Tibial artery (tissue), 4 donors: Measurements from ENCODE around the gene SUPT6H.

Experiments used
- DNase-seq, 2 donors: peaks; one replicate each; pipeline ENCODE4 v3.0.0-alpha.2; 2019
- H3K27ac ChIP-seq, 2 donors: fragments of 200-600 bp; sonication (generic) in 1 of 2; 1 replicate in 1 of 2; 2 replicates in 1 of 2; pipeline ENCODE4 v1.5.1; 2018 to 2019; ENCODE audit warnings: mild to moderate bottlenecking in 1 of 2
- H3K27me3 ChIP-seq, 2 donors: fragments of 200-600 bp; sonication (generic) in 1 of 2; one replicate each; pipeline versions ENCODE4 v1.5.1 to v1.6.0; 2016 to 2019
- H3K36me3 ChIP-seq, 3 donors: fragments of 200-600 bp; sonication (generic) in 2 of 3; one replicate each; pipeline ENCODE4 v1.5.1; 2016 to 2019; ENCODE audit warnings: mild to moderate bottlenecking in 2 of 3
- H3K4me1 ChIP-seq, 4 donors: fragments of 200-600 bp; sonication (generic) in 2 of 4; 1 replicate in 3 of 4; 2 replicates in 1 of 4; pipeline ENCODE4 v1.5.1; 2016 to 2019
- H3K4me3 ChIP-seq, 2 donors: fragments of 200-600 bp; sonication (generic) in 1 of 2; 1 replicate in 1 of 2; 2 replicates in 1 of 2; pipeline ENCODE4 v1.5.1; 2018 to 2019; ENCODE audit warnings: mild to moderate bottlenecking in 2 of 2
- H3K9me3 ChIP-seq, 3 donors: fragments of 200-600 bp; sonication (generic) in 1 of 3; one replicate each; pipeline ENCODE4 v1.5.1; 2016 to 2019
- intact Hi-C: fragments of 100-400 bp; cut with DNase I; formaldehyde crosslinking; loops from one replicate; pipeline ENCODE4 v1.15.0; 2023; ENCODE audit warnings: low total_unique reads
- TF ChIP-seq, protein P1 (sequence below), 2 experiments: fragments of 200-600 bp in 1 of 2; fragments of 450-650 bp in 1 of 2; IDR thresholded peaks; one replicate each; pipeline ENCODE4 v1.5.1; 2017 to 2019; ENCODE audit warnings: antibody characterized with exemption in 2 of 2, mild to moderate bottlenecking in 1 of 2, moderate library complexity in 1 of 2

The SUPT6H gene

DNA sequence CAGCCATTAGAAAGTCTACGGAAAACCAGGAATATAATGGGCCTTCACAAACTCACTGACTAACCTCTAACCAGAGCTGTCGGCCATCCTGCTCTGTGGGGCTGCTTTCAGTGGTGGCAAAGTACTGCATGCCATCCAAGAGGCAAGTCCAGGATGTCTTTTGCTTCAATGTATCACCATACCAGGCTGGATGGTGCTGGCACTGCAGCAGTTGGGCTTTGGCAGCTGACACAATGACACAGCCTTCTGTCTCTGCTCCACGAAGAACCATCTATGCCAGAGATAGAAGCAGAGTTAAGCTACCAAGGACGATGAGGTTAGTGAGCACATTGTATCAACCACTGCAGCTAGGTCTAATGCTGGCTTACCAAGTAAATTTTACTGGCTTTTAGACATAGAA lies 38.3 kb upstream of the SUPT6H start:
- no peak overlapping the region for H3K4me3 ChIP-seq
- no peaks in the 10 kb centered on the region for H3K9me3 ChIP-seq
- no peaks in the 10 kb centered on the region for H3K27me3 ChIP-seq
- H3K4me1 ChIP-seq = no peaks in the 10 kb centered on the region
- TF ChIP-seq, protein P1, sequence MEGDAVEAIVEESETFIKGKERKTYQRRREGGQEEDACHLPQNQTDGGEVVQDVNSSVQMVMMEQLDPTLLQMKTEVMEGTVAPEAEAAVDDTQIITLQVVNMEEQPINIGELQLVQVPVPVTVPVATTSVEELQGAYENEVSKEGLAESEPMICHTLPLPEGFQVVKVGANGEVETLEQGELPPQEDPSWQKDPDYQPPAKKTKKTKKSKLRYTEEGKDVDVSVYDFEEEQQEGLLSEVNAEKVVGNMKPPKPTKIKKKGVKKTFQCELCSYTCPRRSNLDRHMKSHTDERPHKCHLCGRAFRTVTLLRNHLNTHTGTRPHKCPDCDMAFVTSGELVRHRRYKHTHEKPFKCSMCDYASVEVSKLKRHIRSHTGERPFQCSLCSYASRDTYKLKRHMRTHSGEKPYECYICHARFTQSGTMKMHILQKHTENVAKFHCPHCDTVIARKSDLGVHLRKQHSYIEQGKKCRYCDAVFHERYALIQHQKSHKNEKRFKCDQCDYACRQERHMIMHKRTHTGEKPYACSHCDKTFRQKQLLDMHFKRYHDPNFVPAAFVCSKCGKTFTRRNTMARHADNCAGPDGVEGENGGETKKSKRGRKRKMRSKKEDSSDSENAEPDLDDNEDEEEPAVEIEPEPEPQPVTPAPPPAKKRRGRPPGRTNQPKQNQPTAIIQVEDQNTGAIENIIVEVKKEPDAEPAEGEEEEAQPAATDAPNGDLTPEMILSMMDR (IDR thresholded peaks at IDR 0.05) = no peak
- H3K27ac ChIP-seq = no peak overlapping the region
- DNase-seq = no peak
- peaks cover 81 to 98% (median 90%) of the 10 kb centered on the region in 3 donors for H3K36me3 ChIP-seq
- intact Hi-C loops = no loop called here

DNA sequence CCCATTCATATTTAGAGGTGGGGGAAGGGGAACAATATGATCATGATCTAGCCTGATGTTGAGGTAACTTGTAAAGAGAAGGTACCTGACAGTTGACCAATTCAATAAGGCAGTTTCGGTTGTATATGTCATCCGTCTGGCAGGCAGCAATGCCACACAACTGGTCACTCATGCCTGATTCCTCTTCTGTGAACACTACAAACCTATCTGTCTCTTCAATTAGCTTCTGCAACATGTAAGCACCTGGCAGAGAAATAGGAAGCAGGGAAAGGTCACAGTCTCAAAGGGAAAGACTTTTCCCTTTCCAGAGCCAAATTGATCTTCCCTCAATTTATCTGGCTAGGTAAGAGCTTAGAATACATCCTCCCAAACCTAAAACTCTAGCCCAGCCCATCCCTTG lies 37.9 kb upstream of the SUPT6H start:
- no peaks in the 10 kb centered on the region for H3K4me1 ChIP-seq
- TF ChIP-seq, protein P1 (IDR thresholded peaks at IDR 0.05) = no peak
- no peak for DNase-seq
- H3K27ac ChIP-seq = no peak overlapping the region
- H3K27me3 ChIP-seq = no peaks in the 10 kb centered on the region
- H3K4me3 ChIP-seq = no peak overlapping the region
- no peaks in the 10 kb centered on the region for H3K9me3 ChIP-seq
- H3K36me3 ChIP-seq = peaks cover 79 to 98% (median 87%) of the 10 kb centered on the region in 3 donors
- intact Hi-C loops = no loop called here

DNA sequence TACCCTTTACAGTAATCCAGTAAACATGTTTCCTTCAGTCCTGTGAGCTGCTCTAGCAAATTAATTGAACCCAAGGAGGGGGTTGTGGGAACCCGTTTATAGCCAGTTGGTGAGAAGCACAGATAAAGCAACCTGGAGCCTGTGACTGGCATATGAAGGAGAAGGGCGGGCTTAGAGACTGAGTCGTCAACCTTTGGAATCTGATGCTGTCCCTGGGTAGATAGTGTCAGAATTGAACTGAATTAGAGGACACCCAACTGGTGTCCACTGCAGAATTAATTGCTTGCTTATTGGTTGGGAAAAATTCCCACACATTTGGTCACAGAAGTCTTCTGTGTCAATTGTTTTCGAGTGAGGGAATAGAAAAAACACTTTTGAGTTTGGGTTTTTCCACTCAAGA lies 35.2 kb upstream of the SUPT6H start:
- Histone ChIP-seq H3K4me1 (no peaks in the 10 kb centered on the region), H3K9me3 (no peaks in the 10 kb centered on the region), H3K4me3 (no peak overlapping the region), H3K36me3 (peaks cover 76 to 98% (median 86%) of the 10 kb centered on the region in 3 donors), H3K27ac (no peak overlapping the region), H3K27me3 (no peaks in the 10 kb centered on the region)
- intact Hi-C loops = no loop called here
- DNase-seq = no peak
- TF ChIP-seq, protein P1 (IDR thresholded peaks at IDR 0.05) = no peak

DNA sequence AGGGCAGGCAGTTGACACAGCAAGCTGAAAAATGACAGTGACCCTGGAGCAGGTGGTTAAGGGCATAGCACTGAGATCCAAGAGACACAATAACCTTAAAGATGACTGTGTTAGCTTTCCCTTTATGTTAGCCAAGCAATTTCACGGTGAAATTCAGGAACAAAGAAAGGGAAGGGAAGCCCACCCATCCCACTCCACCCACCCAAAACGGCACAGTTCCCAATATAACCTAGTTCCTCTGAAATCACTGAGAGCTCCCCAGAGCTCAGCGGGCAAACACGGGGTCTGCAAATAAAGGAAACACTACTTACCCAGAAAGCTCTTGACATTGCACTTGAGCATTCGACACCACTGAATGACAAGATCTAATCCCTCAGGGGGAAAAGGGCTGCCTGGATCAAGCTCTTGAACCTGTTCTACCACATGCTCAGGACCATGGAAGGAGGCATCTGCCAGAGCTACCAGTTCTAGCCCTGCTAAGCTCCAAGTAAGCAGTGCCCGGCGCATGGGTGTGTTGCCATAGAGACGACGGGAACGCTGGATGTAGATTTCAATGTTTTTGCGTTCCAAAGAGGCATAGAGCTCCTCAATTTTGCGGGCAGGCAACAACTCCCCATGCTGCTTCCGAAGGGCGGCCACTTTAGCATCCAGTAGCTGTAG lies 27.7 kb upstream of the SUPT6H start:
- no peak for DNase-seq
- intact Hi-C loops = no loop called here
- TF ChIP-seq, protein P1 (IDR thresholded peaks at IDR 0.05) = no peak
- no peaks in the 10 kb centered on the region for H3K4me1 ChIP-seq
- no peaks in the 10 kb centered on the region for H3K27me3 ChIP-seq
- no peak overlapping the region for H3K27ac ChIP-seq
- no peaks in the 10 kb centered on the region for H3K9me3 ChIP-seq
- H3K4me3 ChIP-seq = no peak overlapping the region
- H3K36me3 ChIP-seq = peaks cover 95 to 100% (median 100%) of the 10 kb centered on the region in 3 donors

DNA sequence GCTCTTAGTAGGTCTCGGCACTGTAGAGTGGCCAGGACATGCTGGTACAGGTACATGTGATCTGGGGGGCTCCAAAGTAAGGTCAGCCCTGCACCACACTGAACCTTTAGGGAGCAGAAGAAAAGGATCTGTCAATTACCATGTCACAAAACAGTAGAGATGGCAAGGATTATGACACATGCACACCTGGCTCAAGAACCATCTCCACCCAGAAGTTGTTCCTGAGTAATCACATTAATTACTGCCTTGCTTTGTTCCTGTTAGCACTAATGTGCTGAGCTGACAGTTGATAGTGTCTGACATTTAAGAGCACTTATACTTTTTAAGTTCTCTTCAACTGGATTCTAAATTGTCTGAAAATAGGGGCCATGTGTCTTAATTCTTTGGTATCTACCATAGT lies 26.5 kb upstream of the SUPT6H start:
- Histone ChIP-seq H3K4me1 (no peaks in the 10 kb centered on the region), H3K4me3 (no peak overlapping the region), H3K27ac (no peak overlapping the region), H3K27me3 (no peaks in the 10 kb centered on the region), H3K9me3 (no peaks in the 10 kb centered on the region), H3K36me3 (peaks cover 96 to 100% (median 100%) of the 10 kb centered on the region in 3 donors)
- TF ChIP-seq, protein P1 (IDR thresholded peaks at IDR 0.05) = no peak
- no peak for DNase-seq
- intact Hi-C loops = no loop called here
